Measurements from ENCODE around the gene DYNC2LI1. TPM values are rescaled to one million over a fixed set of nuclear protein-coding genes. Genes with fewer than 3 reads are reported as not detected.

DYNC2LI1 gene
- total RNA-seq, 1 donor from 2014 or later: 29.7 TPM

DNA sequence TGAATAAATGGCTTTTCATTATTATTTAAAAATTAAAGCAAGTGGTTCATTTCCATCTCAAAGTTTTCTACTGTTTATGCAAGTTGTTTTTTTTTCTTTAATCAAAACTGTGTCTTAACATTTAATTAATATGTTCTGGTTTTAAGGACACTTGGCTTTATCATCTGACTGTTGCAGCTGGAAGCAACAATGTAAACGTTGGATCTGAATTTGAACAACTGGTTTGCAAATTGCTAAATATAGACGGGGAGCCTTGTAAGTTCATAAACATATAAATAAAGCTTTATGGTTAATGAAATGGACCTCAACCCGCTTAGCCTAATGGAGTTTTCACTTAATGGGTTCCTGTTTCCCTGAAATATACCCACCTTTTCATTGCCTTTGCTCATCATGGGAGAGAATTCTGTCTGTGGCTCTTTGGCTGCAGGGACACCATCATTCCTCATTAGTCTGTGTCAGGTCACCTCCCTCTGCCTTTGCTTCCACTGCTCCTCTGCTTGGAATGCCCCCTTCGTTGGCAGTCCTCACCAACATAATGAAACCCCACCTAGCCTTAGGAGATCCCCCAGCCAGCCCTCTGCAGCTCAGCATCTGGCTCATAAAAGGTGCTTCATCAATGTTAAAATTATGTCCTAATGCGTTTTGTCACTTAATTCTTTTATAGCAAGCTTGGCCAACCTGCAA is 44.2 kb upstream of the DYNC2LI1 start:
- intact Hi-C loops (cut with DNase I): no loop called here
- Histone ChIP-seq H3K36me3 (no peaks in the 10 kb centered on the region), H3K4me3 (no peak overlapping the region), H3K9me3 (no peaks in the 10 kb centered on the region), H3K27me3 (no peaks in the 10 kb centered on the region), H3K27ac (no peak overlapping the region), H3K4me1 (no peaks in the 10 kb centered on the region)
- DNase-seq (ENCODE audit: extremely low spot score in 2 of 2): no peak
- TF ChIP-seq POLR2A (IDR thresholded peaks at IDR 0.05) (no peak), POLR2AphosphoS5 (IDR thresholded peaks at IDR 0.05; ENCODE audit: insufficient read depth in 1 of 2, low read depth in 1 of 2) (no peak)
- TF ChIP-seq, protein P1, sequence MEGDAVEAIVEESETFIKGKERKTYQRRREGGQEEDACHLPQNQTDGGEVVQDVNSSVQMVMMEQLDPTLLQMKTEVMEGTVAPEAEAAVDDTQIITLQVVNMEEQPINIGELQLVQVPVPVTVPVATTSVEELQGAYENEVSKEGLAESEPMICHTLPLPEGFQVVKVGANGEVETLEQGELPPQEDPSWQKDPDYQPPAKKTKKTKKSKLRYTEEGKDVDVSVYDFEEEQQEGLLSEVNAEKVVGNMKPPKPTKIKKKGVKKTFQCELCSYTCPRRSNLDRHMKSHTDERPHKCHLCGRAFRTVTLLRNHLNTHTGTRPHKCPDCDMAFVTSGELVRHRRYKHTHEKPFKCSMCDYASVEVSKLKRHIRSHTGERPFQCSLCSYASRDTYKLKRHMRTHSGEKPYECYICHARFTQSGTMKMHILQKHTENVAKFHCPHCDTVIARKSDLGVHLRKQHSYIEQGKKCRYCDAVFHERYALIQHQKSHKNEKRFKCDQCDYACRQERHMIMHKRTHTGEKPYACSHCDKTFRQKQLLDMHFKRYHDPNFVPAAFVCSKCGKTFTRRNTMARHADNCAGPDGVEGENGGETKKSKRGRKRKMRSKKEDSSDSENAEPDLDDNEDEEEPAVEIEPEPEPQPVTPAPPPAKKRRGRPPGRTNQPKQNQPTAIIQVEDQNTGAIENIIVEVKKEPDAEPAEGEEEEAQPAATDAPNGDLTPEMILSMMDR (IDR thresholded peaks at IDR 0.05): no peak

DNA sequence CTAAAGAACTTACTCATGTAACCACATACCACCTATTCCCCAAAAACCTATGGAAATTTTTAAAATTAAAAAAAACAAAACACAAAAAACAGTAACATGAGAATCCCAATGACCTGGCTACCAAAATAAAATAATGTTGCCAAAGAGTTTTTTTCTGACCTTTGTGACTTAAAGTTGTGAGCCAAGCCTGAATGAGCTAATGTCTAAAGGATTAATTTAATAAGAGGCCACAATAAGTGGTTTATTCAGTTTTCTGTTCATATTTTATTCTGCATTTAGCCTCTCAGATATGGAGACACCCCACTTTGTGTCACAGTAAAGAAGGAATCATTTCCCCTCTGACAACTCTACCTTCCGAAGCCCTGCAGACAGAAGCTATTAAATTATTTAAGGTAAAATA is 42.6 kb upstream of the DYNC2LI1 start:
- Histone ChIP-seq H3K36me3 (no peaks in the 10 kb centered on the region), H3K4me1 (no peaks in the 10 kb centered on the region), H3K4me3 (no peak overlapping the region), H3K27ac (no peak overlapping the region), H3K27me3 (no peaks in the 10 kb centered on the region), H3K9me3 (no peaks in the 10 kb centered on the region)
- no peak for DNase-seq (ENCODE audit: extremely low spot score in 2 of 2)
- TF ChIP-seq POLR2A (IDR thresholded peaks at IDR 0.05) (no peak), POLR2AphosphoS5 (IDR thresholded peaks at IDR 0.05; ENCODE audit: insufficient read depth in 1 of 2, low read depth in 1 of 2) (no peak)
- TF ChIP-seq, protein P1 (IDR thresholded peaks at IDR 0.05): no peak
- intact Hi-C loops (cut with DNase I): no loop called here

DNA sequence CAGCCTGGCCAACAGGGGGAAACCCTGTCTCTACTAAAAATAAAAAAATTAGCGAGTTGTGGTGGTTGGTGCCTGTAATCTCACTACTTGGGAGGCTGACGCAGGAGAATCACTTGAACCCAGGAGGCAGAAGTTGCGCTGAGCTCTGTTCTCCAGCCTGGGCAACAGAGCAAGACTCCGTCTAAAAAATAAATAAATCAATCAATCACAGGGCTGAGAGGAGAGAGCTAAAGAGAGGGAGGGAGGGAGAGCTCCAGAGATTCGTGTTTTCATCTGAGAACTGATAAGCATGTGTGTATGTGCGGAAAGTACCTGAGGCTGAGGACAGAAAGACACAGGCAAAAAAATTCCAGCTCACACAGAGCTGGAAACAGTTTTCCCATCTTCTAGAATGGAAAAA is 37.2 kb upstream of the DYNC2LI1 start:
- Histone ChIP-seq H3K27ac (no peak overlapping the region), H3K4me3 (no peak overlapping the region), H3K27me3 (no peaks in the 10 kb centered on the region), H3K4me1 (no peaks in the 10 kb centered on the region), H3K9me3 (no peaks in the 10 kb centered on the region), H3K36me3 (peaks cover 0 to 7% of the 10 kb centered on the region in 2 donors)
- no peak for DNase-seq (ENCODE audit: extremely low spot score in 2 of 2)
- intact Hi-C loops (cut with DNase I): no loop called here
- no peak for TF ChIP-seq POLR2A (IDR thresholded peaks at IDR 0.05)
- TF ChIP-seq POLR2AphosphoS5 (IDR thresholded peaks at IDR 0.05; ENCODE audit: insufficient read depth in 1 of 2, low read depth in 1 of 2): no peak
- TF ChIP-seq, protein P1 (IDR thresholded peaks at IDR 0.05): no peak

DNA sequence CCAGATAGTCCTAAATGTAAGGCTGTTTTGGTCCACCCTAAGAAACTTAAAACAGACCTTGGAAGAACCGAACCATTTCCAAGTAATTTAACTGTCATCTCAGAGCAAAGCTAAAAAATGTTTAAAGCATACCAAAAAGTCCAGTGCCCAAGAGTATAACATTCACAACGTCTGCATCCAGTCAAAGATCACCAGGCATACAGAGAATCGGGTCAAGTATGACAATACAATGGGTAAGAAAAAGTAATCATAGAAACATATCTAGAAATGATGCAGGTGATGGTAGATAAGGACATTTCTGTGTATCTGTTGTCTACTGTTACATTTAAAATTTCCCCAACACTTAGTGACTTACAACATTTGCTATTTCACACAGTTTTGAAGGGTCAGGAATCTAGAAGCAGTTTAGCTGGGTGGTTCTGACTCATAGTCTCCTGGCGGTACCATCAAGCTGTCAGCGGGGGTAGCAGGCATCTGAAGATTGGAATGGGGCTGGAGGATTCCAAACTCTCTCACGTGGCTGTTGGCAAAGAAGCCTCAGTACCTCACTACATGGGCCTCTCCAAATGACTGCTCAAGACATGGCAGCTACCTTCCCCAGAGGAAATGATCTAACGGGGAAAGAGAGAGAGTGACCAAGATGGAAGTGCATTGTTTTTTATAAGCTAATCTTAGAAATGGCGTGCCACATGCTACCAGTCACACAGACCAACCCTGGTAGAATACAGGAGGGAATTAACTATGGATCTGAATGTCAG is 36.6 kb upstream of the DYNC2LI1 start:
- Histone ChIP-seq H3K27ac (no peak overlapping the region), H3K4me3 (no peak overlapping the region), H3K9me3 (no peaks in the 10 kb centered on the region), H3K27me3 (no peaks in the 10 kb centered on the region), H3K36me3 (peaks cover 0 to 7% of the 10 kb centered on the region in 2 donors), H3K4me1 (no peaks in the 10 kb centered on the region)
- TF ChIP-seq POLR2AphosphoS5 (IDR thresholded peaks at IDR 0.05; ENCODE audit: insufficient read depth in 1 of 2, low read depth in 1 of 2) (no peak), POLR2A (IDR thresholded peaks at IDR 0.05) (no peak)
- TF ChIP-seq, protein P1 (IDR thresholded peaks at IDR 0.05): no peak
- no peak for DNase-seq (ENCODE audit: extremely low spot score in 2 of 2)
- intact Hi-C loops (cut with DNase I): no loop called here

DNA sequence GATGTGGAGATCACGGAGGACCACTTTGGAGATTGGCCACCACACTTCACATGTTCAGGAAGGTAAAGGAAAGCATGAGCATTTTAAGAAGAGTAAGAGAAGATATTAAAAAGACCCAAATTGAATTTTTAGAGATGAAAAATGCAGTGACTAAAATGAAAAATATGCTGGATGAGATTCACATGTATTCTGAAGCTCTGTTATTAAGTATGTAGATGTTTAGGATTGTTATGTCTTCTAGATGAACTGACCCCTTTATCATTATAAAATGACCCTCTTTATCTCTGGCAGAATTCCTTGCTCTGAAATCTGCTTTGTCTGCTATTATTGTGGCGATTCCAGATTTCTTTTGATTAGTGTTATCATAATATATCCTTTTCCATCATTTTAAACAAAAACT is 36.0 kb upstream of the DYNC2LI1 start:
- H3K27ac ChIP-seq: no peak overlapping the region
- intact Hi-C loops (cut with DNase I): no loop called here
- DNase-seq (ENCODE audit: extremely low spot score in 2 of 2): no peak

More for the DNA sequence above, 36.0 kb upstream of the DYNC2LI1 start:
- no peaks in the 10 kb centered on the region for H3K4me1 ChIP-seq
- H3K27me3 ChIP-seq: no peaks in the 10 kb centered on the region
- H3K36me3 ChIP-seq: peaks cover 0 to 7% of the 10 kb centered on the region in 2 donors
- no peaks in the 10 kb centered on the region for H3K9me3 ChIP-seq
- TF ChIP-seq, protein P1 (IDR thresholded peaks at IDR 0.05): no peak
- TF ChIP-seq POLR2AphosphoS5 (IDR thresholded peaks at IDR 0.05; ENCODE audit: insufficient read depth in 1 of 2, low read depth in 1 of 2) (no peak), POLR2A (IDR thresholded peaks at IDR 0.05) (no peak)
- no peak overlapping the region for H3K4me3 ChIP-seq
